GM12872 (cell line): ENCODE measurements around the gene PSMA7.
A peak's percentile ranks its signal among the peaks of the same experiment; 100 is the strongest.

Experiments
- CTCF ChIP-seq: IDR thresholded peaks from 3 replicates; pipeline ENCODE4 v1.5.1; 2011; ENCODE audit warnings: low read depth, mild to moderate bottlenecking, low read length, moderate library complexity; ENCODE audit not compliant: insufficient read depth

Gene PSMA7

GRCh38 chr20:62137478-62138203, 5.6 kb downstream of the PSMA7 start:
- no peak for TF ChIP-seq CTCF

GRCh38 chr20:62137092-62137384, 6.2 kb downstream of the PSMA7 start:
- no peak for TF ChIP-seq CTCF

DNA sequence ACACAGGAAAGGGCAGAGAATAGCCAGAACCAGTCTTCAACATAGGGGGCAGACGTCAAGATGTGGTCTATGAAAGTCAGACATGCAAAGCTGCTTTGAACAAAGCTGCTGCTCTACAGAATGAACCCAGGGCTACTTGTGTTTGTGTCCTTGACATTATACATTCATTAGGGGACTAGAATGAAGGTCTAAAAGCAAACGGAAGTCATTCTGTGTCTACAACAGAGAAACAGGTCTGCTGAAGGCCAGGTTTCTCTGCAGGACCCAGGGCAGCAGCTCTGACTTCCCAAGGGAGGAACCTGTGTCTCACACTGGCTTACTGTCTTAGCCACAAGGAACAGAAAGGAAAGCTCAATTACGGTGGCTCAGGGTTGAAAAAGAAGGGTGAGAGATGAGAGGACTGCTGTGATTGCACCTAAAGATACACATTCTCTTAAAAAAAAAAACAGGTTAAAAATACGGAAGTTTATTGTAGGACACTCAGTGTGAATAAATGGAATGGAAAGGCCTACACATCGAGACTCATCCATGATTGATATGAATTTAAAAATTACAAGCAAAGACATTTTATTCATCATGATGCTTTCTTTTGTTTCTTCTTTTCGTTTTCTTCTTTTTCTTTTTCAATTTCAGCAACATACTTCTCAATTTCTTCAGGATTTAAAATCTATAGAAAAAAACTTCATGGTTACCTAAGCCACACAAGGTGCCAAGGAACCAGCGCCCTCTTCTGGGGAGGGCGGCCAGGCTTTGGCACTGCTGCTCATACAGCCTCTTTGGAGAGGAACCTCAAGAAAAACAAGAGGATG, 6.7 kb downstream of the PSMA7 start:
- peak; percentile 73 for TF ChIP-seq CTCF

DNA sequence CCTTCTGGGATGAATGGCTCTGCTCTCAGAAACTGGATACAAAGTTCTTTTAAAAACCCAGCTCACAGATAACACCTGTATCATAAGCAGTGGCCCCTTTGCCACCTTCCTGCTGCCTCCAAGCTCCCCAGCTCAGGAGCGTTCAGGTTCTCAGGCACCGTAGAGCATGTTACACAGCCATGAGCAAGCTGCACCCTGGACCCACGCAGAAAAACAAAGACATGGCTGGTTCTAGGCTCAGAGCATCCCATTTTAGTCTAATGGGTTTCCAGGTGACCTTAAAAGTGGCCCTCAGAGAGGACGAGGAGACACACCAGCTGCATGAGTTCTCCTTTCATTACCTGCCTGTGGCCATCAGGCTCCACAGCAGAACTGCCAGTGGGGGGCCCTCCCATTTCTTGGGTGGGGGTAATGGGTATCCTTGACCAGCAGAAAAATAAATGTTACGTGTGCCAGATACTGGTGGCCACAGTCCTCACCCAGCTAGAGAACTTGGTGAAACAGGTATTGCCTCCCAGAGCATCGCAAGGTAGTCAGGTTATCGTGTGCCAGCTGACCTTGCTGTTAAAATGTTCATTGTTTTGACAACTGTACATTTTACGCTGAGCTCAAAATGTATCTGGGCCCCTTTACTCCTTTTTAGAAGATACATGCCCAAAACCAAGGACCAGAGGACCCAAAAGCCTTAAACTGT, 7.5 kb downstream of the PSMA7 start:
- TF ChIP-seq CTCF, result no peak

GRCh38 chr20:62134735-62135231, 8.4 kb downstream of the PSMA7 start:
- TF ChIP-seq CTCF, result no peak

GRCh38 chr20:62133864-62134263, 9.3 kb downstream of the PSMA7 start:
- TF ChIP-seq CTCF, result peak; percentile 39
